ENCODE measurements around the gene OSBPL6.

Gene OSBPL6

GRCh38 chr2:178452334-178452733 lies 258.0 kb downstream of the OSBPL6 start:
- peak overlapping the region; percentile 90; the same call in 1 of the 2 replicates for H3K27ac ChIP-seq
- TF ChIP-seq CTCF (IDR thresholded peaks at IDR 0.05) (no peak), ZFX (IDR thresholded peaks at IDR 0.05; ENCODE audit: borderline replicate concordance) (no peak)

Data from 22Rv1 (cell line).